GM18505 (cell line): ENCODE results near the gene NUP155.
"Not testable (repeated sequence)": the region's sequence is repeated elsewhere in the genome, so short reads cannot be mapped to it uniquely, and the experiment has no call there.

Experiments used
- ATAC-seq: cut with Tn5 transposase; IDR thresholded peaks from one replicate; pipeline ENCODE4 v1.9.1; 2021; ENCODE audit not compliant: unreplicated experiment
- POLR2A ChIP-seq: IDR thresholded peaks from 4 replicates; pipeline ENCODE4 v1.6.1; 2011; ENCODE audit warnings: borderline replicate concordance; ENCODE audit not compliant: insufficient read depth, insufficient read length; ENCODE audit errors: extremely low read depth

Gene NUP155

DNA sequence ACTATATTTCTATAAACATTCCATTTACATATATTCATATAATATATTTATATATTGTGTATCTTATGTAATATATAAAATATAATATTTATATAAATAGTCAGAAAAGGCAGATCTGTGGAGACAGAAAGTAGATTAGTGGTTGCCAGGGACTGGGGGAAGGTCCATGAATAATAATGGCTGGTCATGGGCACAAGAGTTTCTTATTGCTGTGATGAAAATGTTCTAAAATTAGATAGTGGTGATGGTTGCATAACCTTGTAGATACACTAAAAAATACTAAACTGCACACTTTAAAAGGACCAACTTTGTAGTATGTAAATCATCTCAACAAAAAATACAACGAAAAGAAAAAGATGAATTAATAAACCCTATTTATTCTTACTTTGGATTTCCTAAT is 47.3 kb downstream of the NUP155 start:
- no peak for ATAC-seq
- TF ChIP-seq POLR2A: no peak

- ATAC-seq: no peak
- TF ChIP-seq POLR2A: no peak
These were observed 51.7 kb downstream of the NUP155 start for GRCh38 chr5:37319037-37319782.

- no peak for TF ChIP-seq POLR2A
- no peak for ATAC-seq
These were observed 54.9 kb downstream of the NUP155 start for GRCh38 chr5:37316027-37316426.

GRCh38 chr5:37310360-37310759 is 60.5 kb downstream of the NUP155 start:
- no peak for TF ChIP-seq POLR2A
- no peak for ATAC-seq

DNA sequence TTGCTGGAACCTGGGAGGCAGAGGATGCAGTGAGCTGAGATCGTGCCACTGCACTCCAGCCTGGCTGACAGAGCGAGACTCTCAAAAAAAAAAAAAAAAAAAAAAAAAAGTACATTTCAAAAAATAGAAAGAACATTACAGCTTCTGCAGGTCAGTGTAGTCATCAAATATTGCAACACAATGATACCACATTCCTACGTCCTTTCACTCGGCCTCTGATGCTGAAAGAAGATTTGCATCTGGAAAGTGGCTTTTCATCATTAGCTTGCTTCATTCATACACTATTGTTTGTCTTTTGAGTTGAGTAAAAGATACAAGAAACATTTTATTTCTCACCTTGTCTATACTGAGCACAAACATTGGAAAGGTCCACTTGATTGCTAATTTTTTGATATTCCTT is 62.1 kb downstream of the NUP155 start:
- no peak for ATAC-seq
- TF ChIP-seq POLR2A: no peak

- TF ChIP-seq POLR2A: no peak
- ATAC-seq: no peak
These were observed 66.0 kb downstream of the NUP155 start for GRCh38 chr5:37304888-37305287.

GRCh38 chr5:37296313-37296712 is 74.6 kb downstream of the NUP155 start:
- ATAC-seq: not testable (repeated sequence)

- TF ChIP-seq POLR2A: no peak
- no peak for ATAC-seq
These were observed 87.6 kb downstream of the NUP155 start for GRCh38 chr5:37283214-37283820.

GRCh38 chr5:37275511-37275910 is 95.4 kb downstream of the NUP155 start:
- no peak for ATAC-seq
- no peak for TF ChIP-seq POLR2A

GRCh38 chr5:37272511-37272910 is 98.4 kb downstream of the NUP155 start:
- no peak for ATAC-seq
- no peak for TF ChIP-seq POLR2A

- ATAC-seq: not testable (repeated sequence)
These were observed 102.8 kb downstream of the NUP155 start for GRCh38 chr5:37268100-37268499.

- no peak for ATAC-seq
- no peak for TF ChIP-seq POLR2A
These were observed 115.0 kb downstream of the NUP155 start for GRCh38 chr5:37255774-37256358.

GRCh38 chr5:37254581-37254980 is 116.3 kb downstream of the NUP155 start:
- no peak for ATAC-seq
- TF ChIP-seq POLR2A: no peak

DNA sequence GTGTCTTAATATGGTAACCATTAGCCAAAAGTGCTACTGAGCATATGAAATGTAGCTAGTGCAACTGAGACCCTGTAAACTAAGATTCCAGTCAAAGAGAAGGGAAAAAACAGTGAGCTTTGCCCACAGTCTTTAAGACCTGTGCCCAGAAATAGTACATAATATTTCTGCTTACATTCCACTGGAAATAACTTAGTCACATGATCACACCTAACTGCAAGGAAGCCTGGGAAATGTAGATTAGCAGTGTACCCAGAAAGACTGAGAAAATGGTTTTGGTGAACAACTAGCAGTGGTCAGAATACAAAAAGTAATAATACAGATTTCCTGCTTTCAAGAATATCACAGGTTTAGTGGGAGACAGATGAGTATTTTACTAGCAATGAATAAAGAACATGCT is 119.2 kb downstream of the NUP155 start:
- no peak for ATAC-seq
- no peak for TF ChIP-seq POLR2A
